ENCODE data around the gene ZC3H7B. TPM values are rescaled to one million over a fixed set of nuclear protein-coding genes. Genes with fewer than 3 reads are reported as not detected.
"Not testable (repeated sequence)": the region's sequence is repeated elsewhere in the genome, so short reads cannot be mapped to it uniquely, and the experiment has no call there.

Gene ZC3H7B
- polyA plus RNA-seq, 1 donor = 36.5 TPM

DNA sequence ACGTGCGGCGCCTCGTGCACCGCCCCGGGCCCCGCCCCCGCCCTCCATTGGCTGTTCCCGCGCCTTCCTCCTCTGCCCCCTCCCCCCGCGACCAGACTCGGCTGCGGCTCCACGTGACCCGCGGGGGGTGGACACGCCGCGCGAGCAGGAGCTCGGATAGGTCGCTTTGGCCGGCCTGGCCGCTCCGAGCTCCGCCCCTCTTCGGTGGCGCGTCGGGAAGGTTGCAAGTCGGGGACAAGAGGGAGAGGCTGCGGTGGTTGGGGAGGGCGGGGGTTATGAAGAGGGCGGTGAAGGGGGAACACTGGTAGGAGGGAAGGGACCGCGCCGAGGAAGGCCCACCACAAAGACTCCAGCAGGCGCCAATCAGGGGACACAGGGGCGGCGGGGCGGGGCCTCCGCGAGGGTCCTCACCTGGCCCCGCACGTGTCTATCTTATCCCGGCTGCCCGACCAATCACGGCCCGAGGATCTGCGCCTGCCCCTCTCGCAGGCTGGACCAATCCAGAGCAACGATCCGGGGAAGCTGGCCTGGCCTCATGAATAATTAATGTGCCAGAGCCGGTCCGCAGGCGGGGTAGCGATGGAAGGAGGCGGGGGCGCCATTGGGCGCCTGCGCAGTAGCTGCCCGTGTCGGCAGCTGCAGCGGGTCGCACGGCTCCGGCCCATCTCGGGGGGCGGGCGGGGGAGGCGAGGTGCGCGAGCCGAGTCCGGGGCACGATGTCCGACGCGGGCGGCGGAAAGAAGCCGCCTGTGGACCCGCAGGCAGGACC lies 80.2 kb downstream of the ZC3H7B start, which contains the start of gene TEF:
TEF (plus strand) TSS at position 614 of the 769 bp plus-strand sequence; CDS start at position 717, 103 bp downstream.
- peak; percentile 91 for DNase-seq (ENCODE audit: low read depth)

DNA sequence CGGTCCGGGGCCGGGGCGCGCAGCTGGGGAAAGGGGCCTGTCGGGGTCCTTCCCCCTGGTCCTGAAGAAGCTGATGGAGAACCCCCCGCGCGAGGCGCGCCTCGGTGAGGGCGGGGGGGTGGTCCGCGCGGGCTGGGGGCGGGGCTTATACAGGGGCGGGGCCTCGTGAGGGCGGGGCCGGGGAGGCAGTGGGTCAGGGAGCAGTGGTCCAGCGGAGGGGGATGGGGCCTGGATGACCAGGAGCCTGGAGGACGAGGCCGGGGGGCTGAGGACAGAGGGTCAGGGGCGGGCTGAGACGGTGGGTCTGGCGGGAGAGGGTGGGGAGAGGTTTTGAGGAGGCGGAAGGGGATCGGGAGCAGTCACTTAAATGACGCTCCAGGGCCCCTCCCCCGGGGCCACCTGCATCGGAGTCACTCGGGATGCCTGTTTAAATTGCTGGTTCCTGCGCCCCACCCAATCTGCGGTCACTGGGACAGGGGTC lies 80.8 kb downstream of the ZC3H7B start:
- no peak for DNase-seq (ENCODE audit: low read depth)

DNA sequence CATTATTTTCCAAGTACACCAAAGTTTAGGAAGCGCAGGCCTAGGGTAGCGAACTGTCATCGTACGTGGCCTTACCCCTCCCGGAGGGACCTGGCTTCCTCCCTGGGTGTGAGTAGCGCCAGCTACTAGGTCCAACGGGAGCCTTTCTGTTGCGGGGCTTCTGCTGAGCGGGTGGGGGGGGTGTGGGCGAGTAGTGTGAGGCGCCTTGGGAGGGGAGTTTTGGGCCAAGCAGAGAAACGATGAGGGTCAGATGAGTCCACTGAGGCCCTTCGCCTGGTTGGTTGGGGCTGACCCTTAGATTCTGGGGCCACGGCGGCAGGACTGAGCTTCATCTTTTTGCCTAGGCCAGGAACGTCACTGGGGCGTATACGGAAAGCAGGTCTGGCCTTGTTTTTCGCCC lies 81.3 kb downstream of the ZC3H7B start:
- DNase-seq (ENCODE audit: low read depth) = no peak

DNA sequence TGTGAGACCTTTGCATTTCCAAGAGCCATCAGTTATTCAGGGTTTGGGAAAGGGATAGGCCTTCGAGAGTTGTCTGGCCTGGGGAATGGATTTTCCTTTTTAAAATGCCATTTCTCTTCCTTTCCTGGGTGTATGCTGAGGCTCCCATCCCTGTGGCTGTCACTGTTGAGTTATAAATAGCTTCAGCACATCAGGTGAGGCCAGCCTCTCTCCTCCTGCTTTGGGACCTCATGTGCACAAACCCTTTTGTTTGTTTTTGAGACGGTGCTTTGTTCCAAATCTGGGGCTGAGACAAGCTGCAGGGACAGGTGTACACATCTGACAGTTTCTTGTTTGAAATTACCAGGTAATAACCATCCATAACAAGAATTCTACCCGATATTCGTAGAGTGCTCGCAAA lies 81.8 kb downstream of the ZC3H7B start:
- no peak for DNase-seq (ENCODE audit: low read depth)

DNA sequence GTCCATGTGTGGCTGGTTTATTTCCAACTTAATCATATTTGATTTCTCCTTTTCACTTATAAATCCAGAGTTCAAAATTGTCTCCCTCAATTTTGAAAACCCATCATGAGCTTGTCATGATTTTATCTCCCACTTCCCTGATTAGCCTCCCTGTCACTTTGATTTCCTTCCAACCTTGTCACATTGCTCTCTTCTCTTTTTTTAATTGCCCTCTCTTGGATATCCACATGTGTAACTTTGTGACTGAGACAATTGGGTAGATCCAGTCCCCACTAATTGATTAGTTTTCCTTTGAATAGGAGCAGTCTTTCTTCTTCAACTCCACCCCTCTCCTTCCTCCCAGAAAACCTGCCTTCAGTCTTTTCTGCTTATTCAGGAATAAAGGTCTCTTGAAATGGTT lies 82.8 kb downstream of the ZC3H7B start:
- no peak for DNase-seq (ENCODE audit: low read depth)

DNA sequence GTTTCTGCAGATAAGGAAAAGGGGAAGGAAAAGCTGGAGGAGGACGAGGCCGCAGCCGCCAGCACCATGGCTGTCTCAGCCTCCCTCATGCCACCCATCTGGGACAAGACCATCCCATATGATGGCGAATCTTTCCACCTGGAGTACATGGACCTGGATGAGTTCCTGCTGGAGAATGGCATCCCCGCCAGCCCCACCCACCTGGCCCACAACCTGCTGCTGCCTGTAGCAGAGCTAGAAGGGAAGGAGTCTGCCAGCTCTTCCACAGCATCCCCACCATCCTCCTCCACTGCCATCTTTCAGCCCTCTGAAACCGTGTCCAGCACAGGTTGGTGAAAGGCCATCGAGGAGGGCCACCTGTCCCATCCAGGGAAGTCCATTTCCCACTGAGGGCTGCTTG lies 86.0 kb downstream of the ZC3H7B start:
- DNase-seq (ENCODE audit: low read depth) = no peak

DNA sequence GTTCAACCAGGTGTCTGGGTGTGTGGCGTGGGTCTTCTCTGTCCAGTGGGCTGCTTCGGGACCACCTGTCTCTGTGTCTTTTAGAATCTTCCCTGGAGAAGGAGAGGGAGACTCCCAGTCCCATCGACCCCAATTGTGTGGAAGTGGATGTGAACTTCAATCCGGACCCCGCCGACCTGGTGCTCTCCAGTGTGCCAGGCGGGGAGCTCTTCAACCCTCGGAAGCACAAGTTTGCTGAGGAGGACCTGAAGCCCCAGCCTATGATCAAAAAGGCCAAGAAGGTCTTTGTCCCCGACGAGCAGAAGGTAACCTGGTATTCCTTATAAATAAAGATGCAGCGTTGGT lies 92.7 kb downstream of the ZC3H7B start:
- DNase-seq (ENCODE audit: low read depth) = no peak

DNA sequence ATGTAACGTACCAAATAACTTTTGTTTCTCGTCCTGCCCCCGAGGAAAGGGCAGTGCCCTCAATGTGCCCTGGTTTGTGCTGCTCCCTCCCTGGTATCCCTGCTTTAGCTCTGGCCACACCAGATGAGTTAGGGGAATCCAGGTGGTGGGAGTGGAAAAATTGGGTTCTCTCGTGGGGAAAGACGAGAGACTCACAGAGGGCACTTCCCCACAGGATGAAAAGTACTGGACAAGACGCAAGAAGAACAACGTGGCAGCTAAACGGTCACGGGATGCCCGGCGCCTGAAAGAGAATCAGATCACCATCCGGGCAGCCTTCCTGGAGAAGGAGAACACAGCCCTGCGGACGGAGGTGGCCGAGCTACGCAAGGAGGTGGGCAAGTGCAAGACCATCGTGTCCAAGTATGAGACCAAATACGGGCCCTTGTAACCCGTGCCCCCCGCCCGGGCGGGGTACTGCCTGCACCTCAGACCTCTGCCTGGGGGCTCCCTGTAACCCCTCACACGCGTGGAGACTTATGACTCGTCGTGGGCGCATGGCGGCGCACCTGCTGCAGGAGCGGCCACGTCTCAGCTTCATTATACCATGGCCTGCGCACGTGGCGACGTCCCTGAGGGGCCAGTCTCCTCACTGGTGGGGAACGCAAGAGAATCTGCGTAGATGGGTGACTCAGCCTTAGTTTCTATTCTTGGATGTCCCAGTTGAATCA lies 94.4 kb downstream of the ZC3H7B start:
- DNase-seq (ENCODE audit: low read depth) = no peak

DNA sequence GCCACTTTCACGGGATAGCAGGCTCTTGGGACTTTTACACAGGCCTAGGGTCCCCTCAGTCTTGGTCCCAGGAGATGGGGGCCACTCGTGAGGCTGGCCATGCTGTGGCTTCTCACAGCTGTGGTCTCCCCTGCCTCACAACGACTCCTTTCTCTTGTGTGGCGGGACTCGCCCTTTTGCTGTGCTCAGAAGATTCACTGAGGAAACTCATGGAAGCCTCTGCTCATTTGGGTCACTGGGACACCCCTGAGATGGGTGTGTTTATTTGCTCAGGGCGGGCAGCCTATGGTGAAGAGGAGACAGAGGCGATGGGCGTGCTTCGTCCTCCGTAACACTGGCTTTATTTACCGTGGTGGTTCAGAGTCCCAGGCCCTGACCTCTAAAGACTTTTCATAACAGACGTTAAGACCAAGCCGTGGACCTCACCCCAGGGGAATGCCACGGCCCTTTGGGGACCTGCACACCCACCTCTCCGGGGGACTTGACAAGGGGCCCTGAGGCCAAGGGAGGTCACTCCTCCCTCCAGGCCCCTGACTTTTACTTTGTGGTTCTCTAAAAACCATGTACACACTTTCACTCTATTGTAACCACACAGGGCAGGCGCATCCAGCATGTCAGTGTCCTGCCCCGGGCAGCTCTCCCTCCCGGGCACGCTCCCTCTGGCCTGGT lies 96.0 kb downstream of the ZC3H7B start:
- DNase-seq (ENCODE audit: low read depth) = no peak

DNA sequence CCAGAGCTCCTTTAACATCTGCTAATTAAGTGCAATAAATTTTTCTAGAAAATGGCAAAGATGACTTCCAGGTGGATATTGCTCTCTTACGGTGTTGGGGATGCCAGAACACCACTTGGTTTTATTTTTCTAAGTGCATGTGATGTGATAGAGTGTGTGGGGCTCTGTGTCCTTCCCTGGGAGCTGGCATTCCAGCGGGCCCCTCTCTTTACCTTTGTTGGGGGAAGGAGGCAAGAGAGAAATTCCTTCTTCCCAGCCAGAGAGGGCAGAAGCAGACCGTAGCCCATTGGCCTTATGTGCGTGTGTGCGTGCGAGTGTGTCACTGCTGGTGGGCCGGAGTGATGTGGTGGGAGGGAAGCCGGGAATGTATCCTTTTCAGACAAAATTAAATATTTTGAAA lies 97.6 kb downstream of the ZC3H7B start:
- no peak for DNase-seq (ENCODE audit: low read depth)

DNA sequence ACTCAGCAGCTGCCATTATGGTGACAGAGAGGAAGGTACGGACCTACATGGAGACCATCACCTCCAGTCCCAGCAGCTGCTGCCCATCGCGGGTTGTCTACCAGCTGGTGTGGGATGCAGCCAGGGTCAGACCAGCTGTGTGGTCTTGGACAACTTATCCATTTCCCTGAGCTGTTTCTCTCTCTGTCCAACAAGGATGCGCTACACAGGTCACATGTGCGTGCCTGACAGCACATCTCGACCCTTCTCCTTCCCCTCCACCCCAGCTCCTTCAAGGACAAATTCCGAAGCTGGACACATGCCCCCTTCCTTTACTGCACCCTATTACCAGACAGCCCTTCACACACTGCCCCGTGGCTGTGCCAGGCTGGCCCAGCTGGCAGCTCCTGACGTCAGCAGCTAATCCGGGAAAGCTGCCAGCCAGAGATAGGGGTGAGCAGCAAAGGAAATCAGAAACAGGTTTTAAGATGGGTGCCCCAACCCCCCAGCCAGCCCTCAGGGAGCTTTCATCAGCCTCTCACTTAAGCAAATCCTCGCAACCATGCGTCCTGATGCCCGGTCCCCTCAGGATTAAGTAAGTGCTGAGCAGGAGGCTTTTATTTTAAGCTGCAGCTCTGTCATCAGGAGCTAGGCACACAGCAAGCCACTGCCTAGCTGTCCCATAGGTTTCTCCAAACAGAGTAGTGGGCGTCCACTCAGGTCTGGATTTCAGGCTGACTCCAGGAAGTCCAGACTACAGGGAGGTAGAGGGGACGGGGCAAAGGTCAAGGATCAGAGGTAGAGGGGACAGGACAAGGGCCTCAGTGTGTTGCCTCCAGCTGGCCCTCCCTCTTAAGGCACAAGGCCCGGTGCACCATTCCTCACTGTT lies 100.7 kb downstream of the ZC3H7B start:
- no peak for DNase-seq (ENCODE audit: low read depth)

DNA sequence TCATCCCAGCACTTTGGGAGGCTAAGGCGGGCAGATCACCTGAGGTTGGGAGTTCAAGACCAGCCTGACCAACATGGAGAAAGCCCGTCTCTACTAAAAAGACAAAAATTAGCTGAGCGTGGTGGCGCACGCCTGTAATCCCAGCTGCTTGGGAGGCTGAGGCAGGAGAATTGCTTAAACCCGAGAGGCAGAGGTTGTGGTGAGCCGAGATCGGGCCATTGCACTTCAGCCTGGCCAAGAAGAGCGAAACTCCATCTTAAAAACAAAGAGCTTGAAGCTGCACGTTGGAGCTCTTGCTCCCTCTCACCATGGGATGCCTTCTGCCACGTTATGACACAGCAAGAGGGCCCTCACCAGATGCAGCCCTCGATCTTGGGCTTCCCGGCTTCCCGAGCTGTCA lies 101.5 kb downstream of the ZC3H7B start:
- DNase-seq (ENCODE audit: low read depth) = not testable (repeated sequence)

DNA sequence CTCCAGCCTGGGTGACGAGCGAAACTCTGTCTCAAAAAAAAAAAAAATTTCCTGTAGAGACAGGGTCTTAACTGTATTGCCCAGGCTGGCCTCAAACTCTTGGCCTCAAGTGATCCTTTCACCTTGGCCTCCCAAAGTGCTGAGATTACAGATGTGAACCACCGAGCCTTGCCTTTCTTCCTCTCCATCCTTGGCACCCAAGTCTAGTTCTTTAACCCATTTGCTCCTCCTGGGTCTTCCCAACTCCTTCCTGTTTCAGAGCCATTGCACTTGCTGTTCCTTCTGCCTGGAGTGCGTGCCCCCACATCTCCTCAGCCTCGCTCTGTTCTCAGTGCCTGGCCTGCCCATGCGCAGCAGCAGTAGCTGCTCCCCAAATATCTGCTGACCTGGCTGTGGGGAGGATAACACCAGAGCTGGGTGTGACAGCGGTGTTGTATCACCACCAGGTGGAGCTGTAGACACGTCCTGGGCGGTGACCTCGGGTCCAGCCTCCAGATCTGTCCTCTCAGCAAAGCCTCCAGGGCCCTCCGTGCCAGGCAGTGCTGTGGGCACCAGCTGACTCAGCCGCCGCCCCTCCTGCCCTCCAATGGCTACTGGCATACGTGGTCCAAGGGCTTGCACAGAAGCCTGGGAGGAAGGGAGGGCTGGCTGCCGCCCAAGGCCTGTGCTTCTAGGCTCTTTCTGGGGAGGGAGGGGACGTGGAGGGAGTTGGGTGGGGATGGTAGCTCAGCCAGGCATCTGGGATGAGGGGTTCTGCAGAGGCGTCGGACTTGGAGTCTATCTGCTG lies 102.4 kb downstream of the ZC3H7B start:
- DNase-seq (ENCODE audit: low read depth) = no peak

DNA sequence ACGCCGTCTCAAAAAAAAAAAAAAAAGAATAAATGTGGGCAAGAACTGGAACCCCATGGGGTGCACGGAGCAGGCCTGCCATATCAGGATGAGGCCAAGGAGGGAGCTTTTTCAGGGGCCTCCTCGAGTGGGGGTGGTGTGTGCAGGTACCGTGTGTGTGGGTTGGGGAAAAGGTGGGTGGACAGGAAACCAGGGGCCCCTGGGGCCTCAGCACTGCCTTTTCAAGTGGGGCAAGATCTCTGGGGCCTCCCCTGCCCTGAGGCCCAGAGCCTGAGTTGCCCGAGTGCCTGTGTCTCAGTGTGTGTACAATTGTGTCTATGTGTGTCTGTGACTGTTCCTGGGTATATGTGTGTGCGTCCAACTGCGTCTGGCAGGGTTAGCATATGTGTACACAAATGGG lies 104.3 kb downstream of the ZC3H7B start:
- no peak for DNase-seq (ENCODE audit: low read depth)

DNA sequence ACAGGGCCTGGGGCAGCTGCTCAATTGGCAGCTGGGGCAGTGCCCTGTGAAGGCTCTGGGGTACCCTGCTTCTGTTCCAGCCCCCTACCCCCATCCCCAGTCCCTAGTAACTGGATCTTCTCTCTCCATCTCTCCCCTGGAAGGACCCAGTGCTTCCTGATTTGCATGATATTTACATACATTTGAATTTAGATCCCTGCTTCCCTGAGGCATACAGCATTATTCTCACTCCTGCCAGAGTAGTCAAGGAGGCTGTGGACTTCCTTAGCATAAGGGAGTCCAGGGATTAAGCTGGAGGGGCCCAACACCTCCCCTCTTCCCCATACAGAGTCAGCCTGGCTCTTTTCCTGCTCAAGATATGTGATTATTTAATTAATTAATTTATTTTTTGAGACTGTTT lies 105.1 kb downstream of the ZC3H7B start:
- DNase-seq (ENCODE audit: low read depth) = no peak

DNA sequence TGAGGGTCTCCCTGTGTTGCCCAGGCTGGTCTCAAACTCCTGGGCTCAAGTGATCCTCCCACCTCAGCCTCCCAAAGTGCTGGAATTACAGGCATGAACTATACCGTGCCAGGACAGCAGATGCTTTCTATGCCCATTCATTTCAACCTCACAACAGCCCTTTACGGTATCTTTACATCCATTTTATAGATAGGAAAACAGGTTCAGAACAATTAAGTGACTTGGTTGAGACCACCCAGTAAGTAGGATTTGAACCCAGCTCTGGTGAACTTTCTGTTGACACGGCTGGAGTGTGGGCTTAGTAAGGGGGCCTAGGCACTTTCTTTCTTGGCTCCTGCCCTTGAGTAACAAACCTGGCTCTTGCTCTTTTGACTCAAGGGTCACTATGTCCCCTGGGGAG lies 106.1 kb downstream of the ZC3H7B start:
- DNase-seq (ENCODE audit: low read depth) = no peak

DNA sequence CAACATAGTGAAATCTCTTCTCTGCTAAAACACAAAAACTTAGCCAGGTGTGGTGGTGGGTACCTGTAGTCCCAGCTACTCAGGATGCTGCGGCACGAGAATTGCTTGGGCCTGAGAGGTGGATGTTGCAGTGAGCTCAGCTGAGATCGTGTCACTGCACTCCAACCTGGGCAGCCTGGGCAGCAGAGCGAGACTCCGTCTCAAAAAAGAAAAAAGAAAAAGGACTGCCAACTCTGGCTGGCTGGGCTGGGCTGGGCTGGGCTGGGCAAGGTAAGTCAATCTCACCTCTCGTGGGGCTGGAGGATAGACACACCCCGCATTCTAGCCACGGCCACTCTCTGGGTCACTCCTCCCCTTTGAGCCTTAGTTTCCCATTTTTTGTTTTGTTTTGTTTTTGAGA lies 107.3 kb downstream of the ZC3H7B start:
- DNase-seq (ENCODE audit: low read depth) = no peak

Data from forelimb muscle (tissue), 1 donor.